ENCODE measurements around the gene TMEM150B. TPM values are rescaled to one million over a fixed set of nuclear protein-coding genes. Genes with fewer than 3 reads are reported as not detected.

The TMEM150B gene
- total and polyA plus RNA-seq, 9 of the 15 experiments (the other 6 are each of a cell fraction or from before 2014, with no cell fraction given), result 0.47 to 1.3 (median 0.74) TPM; not detected in 2

DNA sequence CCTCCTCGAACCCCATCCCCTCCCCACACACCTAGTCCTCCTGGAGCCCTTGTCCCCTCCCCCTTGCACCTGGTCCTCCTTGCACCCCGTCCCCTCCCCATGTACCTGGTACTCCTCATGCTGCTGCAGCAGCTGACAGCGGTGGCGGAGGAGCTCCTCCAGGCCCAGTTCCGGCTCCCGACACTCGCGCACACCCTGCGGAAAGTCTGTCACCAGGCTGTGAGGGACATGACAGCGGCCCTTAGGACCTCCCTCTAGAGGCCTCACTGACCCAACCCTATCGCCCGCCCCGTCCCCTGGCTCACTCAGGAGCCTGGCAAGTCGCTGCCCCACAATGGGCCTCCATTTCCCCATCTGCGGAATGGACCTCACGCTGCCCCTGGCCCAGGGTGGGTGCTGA is 60.0 kb downstream of the TMEM150B start:
- peaks cover 3% of the 10 kb centered on the region; the same call in 1 of the 2 replicates for H3K9me3 ChIP-seq (replicated peaks; ENCODE audit: control insufficient read depth, insufficient read depth, low read depth, low read length)
- ChIA-PET POLR2A (no interaction called here), CTCF (ENCODE audit: low intra/inter-chr PET ratio) (no interaction called here)
- 0 out of 3 replicates have a peak, but pooled peaks cover 4% of the 10 kb centered on the region for H3K79me2 ChIP-seq (ENCODE audit: control insufficient read depth, insufficient read depth, low read length)
- H2AFZ ChIP-seq (ENCODE audit: low read depth, low read length), result no peak overlapping the region
- in situ Hi-C loops (cut with MboI) (no loop called here), intact Hi-C loops (cut with micrococcal nuclease) (no loop called here)
- H3K36me3 ChIP-seq (ENCODE audit: control insufficient read depth, insufficient read depth, low read length), result peaks cover 12% of the 10 kb centered on the region; the same call in 2 of the 3 replicates
- H3K27ac ChIP-seq (ENCODE audit: extremely low read depth, low read depth, low read length), result no peak overlapping the region
- no peak overlapping the region for H3K9ac ChIP-seq (ENCODE audit: insufficient read depth in 1 of 2, low read depth in 2 of 2, low read length in 2 of 2)
- DNase-seq (ENCODE audit: extremely low read depth in 1 of 4, low spot score in 3 of 4) (no peak), FAIRE-seq (no peak), ATAC-seq (no peak)
- TF ChIP-seq HLTF (IDR thresholded peaks at IDR 0.05) (no peak), NR2C1 (IDR thresholded peaks at IDR 0.05) (no peak), NR2C1 (tag; IDR thresholded peaks at IDR 0.05) (no peak), NCOA6 (IDR thresholded peaks at IDR 0.05) (no peak), E2F3 (CRISPR knock-in tag; IDR thresholded peaks at IDR 0.05) (no peak), TAL1 (IDR thresholded peaks at IDR 0.05) (no peak), JUND (IDR thresholded peaks at IDR 0.05; ENCODE audit: borderline replicate concordance, low read depth, low read length) (no peak), JUND (tag; IDR thresholded peaks at IDR 0.05; ENCODE audit: borderline replicate concordance, low read depth, low read length) (no peak)
- TF ChIP-seq, protein P1, sequence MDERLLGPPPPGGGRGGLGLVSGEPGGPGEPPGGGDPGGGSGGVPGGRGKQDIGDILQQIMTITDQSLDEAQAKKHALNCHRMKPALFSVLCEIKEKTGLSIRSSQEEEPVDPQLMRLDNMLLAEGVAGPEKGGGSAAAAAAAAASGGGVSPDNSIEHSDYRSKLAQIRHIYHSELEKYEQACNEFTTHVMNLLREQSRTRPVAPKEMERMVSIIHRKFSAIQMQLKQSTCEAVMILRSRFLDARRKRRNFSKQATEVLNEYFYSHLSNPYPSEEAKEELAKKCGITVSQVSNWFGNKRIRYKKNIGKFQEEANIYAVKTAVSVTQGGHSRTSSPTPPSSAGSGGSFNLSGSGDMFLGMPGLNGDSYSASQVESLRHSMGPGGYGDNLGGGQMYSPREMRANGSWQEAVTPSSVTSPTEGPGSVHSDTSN (CRISPR knock-in tag; IDR thresholded peaks at IDR 0.05; ENCODE audit: low read depth), result no peak
- TF ChIP-seq, protein P1 (tag; conservative IDR thresholded peaks at IDR 0.05; ENCODE audit: low read depth), result no peak
- TF ChIP-seq, protein P2, sequence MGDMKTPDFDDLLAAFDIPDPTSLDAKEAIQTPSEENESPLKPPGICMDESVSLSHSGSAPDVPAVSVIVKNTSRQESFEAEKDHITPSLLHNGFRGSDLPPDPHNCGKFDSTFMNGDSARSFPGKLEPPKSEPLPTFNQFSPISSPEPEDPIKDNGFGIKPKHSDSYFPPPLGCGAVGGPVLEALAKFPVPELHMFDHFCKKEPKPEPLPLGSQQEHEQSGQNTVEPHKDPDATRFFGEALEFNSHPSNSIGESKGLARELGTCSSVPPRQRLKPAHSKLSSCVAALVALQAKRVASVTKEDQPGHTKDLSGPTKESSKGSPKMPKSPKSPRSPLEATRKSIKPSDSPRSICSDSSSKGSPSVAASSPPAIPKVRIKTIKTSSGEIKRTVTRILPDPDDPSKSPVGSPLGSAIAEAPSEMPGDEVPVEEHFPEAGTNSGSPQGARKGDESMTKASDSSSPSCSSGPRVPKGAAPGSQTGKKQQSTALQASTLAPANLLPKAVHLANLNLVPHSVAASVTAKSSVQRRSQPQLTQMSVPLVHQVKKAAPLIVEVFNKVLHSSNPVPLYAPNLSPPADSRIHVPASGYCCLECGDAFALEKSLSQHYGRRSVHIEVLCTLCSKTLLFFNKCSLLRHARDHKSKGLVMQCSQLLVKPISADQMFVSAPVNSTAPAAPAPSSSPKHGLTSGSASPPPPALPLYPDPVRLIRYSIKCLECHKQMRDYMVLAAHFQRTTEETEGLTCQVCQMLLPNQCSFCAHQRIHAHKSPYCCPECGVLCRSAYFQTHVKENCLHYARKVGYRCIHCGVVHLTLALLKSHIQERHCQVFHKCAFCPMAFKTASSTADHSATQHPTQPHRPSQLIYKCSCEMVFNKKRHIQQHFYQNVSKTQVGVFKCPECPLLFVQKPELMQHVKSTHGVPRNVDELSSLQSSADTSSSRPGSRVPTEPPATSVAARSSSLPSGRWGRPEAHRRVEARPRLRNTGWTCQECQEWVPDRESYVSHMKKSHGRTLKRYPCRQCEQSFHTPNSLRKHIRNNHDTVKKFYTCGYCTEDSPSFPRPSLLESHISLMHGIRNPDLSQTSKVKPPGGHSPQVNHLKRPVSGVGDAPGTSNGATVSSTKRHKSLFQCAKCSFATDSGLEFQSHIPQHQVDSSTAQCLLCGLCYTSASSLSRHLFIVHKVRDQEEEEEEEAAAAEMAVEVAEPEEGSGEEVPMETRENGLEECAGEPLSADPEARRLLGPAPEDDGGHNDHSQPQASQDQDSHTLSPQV (IDR thresholded peaks at IDR 0.05), result no peak
- TF ChIP-seq, protein P3, sequence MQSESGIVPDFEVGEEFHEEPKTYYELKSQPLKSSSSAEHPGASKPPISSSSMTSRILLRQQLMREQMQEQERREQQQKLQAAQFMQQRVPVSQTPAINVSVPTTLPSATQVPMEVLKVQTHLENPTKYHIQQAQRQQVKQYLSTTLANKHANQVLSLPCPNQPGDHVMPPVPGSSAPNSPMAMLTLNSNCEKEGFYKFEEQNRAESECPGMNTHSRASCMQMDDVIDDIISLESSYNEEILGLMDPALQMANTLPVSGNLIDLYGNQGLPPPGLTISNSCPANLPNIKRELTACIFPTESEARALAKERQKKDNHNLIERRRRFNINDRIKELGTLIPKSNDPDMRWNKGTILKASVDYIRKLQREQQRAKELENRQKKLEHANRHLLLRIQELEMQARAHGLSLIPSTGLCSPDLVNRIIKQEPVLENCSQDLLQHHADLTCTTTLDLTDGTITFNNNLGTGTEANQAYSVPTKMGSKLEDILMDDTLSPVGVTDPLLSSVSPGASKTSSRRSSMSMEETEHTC (IDR thresholded peaks at IDR 0.05), result no peak
- no peak overlapping the region for H3K4me3 ChIP-seq
- H3K4me2 ChIP-seq (ENCODE audit: insufficient read depth, low read length), result no peak overlapping the region
- H4K20me1 ChIP-seq (replicated peaks; ENCODE audit: control insufficient read depth, insufficient read depth, low read length), result no peaks in the 10 kb centered on the region
- H3K4me1 ChIP-seq (replicated peaks in 1 of 2; ENCODE audit: control insufficient read depth in 2 of 2, insufficient read depth in 2 of 2, low read length in 2 of 2), result peaks cover 8 to 25% of the 10 kb centered on the region in 2 experiments; a peak in 4 of 5 replicates
- H3K27me3 ChIP-seq (ENCODE audit: control insufficient read depth in 2 of 2, insufficient read depth in 2 of 2, low read length in 2 of 2), result no peaks in the 10 kb centered on the region
- WGBS (ENCODE audit: insufficient coverage, low coverage, missing lambda C conversion rate), result 83% methylated on average over 14 of the region's 16 CpGs
- BruUV-seq (replicated peaks), result no TSS peak
- H3K9me1 ChIP-seq (ENCODE audit: control insufficient read depth, insufficient read depth, low read length), result no peaks in the 10 kb centered on the region

Measured in K562 (cell line).